Activated CD4-positive, alpha-beta T cell treated with anti-CD3 and anti-CD28 coated beads for 4 hours (primary cell): ENCODE data around the gene MFAP2.

Source experiments
- DNase-seq, 2 donors: peaks; one replicate each; pipeline ENCODE4 v3.0.0-alpha.2; 2020

MFAP2 gene

DNA sequence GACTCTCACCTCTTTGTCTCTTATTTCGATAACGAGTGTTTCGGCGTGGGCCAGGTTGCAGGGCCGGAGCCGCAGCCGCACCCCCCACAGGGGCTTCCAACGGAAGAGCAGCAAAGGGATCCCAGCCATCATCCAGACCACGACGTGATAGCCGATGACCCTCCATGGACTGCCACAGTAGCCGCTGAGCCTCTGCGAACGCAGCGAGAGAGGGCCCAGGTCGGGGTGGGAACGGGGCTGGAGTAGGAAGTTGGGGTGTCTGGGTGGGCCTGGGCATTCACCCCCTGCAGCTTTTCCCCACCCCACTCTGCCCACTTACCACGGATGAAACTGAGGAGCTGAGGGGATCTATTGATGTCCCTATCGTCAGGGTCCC is 24.9 kb upstream of the MFAP2 start:
- DNase-seq, result no peak

DNA sequence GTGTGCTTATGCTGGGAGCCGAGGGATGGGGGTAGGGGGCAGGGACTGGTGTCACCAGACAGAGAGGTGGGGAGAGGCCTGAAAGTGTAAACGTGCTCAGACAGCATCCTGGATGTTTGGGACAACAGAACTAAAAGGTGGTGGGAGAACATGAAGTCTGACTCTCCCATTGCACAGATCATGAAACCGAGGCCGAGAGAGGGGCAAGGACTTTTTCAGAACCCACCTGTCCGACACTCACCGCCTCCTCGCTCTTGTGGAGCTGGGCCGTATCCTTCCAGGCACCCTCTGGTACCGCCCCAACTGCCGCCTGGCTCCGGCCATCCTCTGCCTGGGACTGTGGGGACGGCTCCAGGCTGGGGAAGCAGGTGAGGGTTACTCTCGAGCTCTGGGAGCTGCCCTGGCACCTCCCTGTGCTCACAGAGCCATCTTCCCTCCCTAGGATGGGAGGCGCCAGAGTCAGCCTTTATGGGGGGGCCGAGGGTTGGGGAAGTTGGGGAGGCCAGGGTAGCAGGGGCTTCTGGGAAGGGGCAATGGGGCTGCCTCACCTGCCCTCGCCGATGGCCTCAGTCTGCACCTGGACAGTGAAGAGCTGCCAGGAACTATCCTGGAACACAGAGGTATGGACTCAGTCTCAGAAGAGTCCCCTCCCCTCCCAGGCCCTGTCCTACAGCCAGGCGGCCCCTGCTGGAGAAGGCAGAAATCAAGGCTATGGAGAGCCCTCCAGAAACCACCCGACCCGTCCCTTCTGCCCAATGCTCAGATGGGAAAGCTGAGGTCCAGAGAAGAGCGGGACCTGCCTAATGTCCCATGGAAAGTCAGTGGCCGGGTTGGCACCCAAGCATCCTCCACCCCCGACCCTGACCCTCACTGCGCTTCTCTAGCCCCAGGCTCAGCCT is 24.3 kb upstream of the MFAP2 start:
- no peak for DNase-seq

DNA sequence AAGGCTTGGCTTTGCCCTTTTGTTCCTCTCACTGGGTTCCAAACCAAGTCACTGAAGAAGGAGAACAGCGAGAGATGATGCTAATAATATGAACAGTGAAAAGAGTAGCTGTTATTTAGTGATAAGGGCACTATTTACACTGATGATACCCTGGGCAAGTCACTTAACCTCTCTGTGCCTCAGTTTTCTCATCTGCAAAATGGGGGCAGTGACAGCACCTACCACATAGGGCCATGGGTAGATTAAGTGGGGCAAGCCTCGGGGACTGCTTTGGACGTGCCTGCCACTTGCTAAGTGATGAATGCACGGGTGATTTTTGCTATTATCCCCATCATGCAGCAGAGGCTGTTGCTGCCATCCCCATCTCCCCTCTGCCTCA is 22.1 kb upstream of the MFAP2 start:
- DNase-seq, result no peak

DNA sequence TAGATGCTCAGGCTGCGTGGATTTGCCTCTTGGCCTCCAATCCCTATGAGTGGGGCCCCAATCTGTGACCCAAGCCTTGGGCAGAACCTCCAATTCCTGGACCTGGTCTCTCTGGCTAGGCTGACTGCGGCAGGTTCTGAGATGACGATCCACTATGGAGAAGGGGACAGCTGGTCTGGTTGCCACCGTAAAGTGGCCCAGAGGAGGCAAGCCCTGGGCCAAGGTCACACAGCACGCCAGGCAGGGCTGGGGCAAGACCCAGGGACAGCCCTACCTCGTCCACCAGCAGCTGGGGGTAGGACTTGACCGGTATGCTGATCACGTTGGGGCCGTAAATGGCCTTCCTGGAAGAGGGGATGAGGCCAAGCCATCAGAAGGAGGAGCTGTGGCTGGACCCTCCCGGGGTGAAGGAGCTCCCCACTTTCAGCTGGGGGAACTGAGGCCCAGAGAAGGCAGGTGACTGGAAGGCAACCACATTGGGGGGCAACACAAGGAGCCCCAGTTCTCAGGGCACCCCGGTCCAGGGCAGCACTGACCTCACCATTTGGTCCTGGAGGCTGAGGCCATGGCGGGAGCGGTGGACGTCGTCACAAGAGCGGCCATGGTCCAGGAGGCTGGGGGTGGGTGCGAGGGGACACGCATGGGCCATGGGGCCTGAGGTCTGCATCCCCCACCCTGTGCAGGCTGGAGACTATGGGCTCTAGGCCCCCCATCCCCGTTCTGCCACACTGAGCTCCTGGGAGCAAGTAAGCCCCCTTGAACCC is 21.5 kb upstream of the MFAP2 start:
- no peak for DNase-seq

DNA sequence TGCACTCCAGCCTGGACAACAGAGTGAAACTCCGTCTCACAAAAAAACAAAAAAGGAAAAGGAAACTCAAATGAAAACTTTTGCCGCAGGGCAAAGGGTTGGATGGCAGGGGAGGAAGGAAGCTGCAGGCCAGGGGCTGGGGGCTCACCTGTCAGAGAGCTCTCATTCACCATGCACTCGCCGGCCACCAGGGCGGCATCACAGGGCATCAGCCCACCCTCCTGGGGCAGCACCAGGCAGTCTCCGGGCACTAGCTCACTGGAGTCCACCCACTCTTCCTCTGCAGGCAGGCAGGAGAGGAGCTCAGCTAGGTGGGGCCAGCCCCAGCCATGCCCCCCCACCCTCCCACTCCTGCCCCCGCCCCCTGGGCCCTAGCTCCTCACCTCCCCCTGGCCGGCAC is 19.4 kb upstream of the MFAP2 start:
- DNase-seq, result no peak

DNA sequence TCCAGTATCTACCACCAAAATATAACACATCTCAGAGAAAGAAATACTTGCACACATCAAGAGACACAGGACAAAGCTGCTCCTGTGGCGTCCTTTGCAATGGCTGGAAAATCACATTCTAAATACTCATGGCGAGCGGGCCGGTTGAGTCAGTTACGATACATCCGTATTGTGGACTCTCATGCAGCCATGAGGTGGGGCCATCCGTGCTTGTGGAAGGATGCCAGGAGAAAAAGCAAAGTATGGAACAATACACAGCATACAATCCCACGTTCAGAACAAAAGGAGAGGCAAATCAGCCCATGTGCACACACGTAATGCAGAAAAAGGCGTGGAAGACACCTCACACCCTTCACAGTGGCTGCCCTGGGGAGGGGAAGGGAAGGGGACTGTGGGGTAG is 18.2 kb upstream of the MFAP2 start:
- DNase-seq, result no peak

DNA sequence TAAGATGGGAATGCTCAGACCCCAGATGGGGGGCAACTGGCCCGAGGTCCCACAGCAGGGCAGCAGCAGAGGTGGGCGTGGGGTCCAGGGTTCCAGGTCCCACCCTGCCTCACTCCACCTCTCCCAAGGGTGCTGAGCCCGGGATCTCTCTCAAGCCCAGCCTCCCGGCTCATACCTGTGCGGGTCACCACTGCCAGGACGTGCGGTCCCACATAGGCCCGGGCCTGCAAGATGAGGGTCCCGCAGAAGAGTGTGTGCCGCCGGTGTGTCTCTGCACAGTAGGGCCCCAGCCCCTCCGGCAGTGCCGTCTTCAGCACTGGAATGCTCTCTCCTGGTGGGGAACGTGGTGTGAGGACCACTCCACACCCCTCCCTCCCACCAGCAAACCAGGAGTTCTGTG is 16.4 kb upstream of the MFAP2 start:
- no peak for DNase-seq

DNA sequence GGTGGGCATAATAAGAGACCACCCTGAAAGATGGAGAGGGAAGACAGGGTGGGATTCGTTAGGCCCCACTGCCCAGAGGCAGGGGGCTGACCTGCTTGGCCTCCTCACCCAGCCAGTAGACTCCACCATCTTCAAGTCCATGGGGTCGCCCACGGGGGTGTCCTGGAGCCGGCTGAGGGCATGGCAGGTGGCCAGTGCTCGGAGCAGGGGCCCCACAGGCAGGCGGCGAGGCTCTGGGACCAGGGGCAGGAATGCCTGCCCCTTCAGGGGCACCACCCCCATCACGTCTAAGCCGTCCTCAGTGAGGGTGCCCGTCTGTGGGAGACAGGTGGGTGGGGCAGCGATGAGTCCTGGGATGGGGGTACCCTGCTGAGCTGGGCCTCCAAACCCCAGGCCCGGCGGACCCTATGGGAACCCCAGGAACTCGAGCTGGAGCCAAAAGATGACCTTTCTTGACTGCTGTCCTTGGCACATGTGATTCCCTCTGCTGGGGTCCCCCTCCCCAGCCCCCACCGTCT is 13.2 kb upstream of the MFAP2 start:
- DNase-seq, result no peak

DNA sequence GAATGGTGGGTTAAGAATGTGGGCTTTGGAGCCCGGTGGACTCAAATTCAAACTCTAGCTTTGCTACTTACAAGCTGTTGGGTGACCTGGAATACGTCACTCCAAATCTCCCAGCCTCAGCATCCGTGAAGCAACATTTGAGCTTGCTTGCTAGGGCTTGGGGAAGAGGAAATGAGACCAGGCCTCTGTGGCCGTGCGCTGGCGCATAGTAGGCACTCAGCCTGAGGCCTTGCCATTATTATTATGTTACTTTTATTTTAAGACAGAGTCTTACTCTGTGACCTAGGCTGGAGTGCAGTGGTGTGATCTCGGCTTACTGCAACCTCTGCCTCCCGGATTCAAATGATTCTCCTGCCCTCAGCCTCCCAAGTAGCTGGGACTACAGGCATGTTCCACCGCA is 12.3 kb upstream of the MFAP2 start:
- no peak for DNase-seq

DNA sequence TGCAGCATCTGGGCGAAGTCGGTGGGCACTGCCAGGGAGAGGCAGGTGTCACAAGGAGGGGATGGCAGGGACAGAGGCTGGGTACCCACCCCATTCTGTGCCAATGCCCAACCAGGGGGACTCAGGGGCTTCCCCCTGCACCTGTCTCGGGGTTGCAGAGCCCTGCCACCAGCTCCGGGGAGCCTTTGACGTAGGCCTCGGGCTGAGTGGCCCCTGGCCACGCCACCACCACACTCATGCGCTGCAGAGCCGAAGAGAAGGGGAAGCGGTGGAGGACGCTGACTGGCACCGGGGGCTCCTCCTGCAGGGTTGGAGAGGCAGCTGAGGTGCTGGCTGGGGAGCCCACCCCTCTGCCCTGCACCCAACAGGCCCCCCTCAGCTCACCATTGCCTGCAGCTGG is 11.7 kb upstream of the MFAP2 start:
- no peak for DNase-seq

DNA sequence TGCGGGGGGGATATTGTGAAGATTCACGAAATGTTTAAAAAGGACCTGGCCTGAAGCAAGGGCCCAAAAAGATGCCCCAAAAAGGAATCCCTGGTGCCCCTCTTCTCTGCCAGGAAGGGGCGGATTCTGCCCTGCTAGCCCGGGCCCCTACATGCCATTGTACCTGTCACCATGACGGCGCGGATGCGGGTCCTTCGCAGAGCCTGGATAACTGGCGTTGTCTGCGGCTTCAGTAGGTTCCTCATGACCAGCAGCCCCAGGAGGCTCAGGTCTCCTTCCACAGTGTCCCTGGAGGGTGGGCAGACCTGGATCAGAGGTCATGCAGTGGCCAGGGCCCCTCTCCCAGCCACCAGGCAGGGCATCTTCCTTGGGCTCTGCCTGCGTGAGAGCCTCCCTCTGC is 11.2 kb upstream of the MFAP2 start:
- no peak for DNase-seq

DNA sequence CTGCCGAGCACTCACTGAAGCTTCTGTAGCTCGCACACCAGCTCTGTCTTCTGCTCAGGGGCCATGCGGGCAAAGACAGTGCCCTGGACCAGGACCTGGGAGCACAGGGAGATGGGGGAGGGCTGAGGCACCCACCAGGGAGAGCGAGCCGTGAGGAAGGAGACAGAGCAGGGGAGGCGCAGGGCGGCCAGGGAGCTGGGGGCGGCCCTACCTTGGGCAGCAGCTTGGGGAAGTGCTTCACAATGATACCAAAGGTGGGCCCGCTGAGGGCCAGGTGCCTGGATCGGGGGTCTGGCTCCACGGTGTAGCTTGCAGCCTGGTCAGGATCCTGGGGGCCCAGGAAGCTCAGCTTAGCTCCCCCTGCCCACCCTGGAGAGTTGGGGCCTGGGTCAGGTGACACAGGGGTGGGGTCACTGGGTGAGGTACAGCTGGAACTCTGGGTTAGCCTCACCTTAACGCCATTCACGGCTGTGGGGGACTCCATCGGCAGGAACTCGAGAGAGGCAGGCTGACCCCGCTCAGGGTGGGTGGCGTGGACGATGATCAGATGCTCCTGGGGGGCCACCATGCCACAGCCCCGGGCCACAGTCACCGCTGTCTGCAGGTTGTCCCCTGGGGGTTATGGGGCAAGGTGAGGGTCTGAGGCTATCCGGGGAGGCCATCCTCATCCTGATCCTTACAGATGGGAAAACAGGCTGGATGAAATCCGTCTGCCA is 9.4 kb upstream of the MFAP2 start:
- no peak for DNase-seq

DNA sequence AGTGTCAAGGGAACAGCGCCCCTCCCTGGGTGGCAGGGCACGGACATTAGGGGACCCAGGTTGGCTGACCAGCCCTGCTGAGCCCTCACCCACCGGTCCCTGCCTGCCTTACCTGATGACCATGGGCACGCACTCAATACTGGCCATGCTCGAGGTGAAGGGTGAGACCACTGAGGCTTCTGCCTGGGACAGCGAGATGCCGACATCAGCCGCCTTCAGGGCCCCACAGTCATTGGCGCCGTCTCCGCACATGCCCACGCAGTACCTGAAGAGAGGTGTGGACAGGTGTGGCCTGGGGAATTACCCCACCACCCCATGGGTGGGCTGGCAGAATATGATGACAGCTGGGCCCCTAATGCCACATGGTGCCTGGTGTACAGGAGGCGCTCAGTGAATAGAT is 7.8 kb upstream of the MFAP2 start:
- no peak for DNase-seq

DNA sequence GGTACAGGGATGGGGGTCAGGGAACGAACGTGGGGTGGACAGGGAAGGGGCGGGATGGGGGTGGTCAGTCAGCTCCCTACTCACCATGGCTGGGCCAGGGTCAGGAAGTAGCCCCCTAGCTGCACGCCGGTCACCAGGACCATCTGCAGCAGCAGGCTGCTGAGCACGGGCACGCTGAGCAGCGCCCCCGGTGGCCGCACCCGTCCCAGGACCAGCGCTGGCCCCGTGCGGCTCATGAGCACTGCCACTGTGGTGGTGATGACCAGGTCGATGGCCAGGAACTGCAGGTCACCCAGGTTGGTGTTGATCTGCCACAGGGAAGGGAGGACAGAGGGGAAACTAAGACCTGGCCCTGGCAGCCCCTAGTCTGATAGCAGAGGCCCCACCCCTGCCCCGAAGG is 6.5 kb upstream of the MFAP2 start:
- no peak for DNase-seq

DNA sequence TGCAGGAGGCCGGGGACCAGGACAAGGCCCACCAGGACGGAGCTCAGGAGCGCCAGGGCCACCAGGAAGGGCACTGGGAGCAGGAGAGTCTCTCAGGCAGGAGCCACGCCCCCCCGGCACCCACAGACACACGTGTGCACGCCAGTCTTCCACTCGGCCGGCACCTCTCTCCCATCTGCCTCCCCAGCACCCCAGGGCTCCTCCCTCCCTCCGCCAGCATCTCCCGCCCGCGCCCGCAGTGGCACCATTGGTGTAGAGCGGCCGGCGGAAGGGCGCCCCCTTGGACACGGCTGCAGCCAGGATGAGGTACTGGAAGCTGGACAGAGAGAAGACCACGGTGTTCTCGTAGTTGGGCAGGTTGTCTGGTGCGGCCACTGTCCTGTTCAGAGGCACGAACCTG is 6.1 kb upstream of the MFAP2 start:
- no peak for DNase-seq

DNA sequence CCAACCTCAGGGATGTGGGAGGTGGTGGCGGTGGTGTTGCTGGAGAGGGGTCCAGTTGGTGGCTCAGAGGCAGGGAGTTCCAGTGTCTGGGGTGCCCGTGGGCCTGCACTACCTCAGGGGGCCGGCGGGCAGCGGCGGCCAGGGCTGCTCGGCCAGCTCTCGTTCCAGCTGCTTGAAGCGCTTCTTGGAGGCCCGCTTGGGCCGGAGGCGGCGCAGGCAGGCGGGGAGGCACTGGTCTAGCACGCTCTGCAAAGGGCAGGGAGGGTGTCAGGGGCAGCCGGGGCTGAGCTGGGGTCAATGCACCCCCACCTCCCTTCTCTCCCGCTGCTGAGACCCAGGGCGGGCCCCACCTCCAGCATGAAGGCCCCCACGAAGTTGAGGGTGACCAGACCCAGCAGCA is 5.7 kb upstream of the MFAP2 start:
- no peak for DNase-seq

DNA sequence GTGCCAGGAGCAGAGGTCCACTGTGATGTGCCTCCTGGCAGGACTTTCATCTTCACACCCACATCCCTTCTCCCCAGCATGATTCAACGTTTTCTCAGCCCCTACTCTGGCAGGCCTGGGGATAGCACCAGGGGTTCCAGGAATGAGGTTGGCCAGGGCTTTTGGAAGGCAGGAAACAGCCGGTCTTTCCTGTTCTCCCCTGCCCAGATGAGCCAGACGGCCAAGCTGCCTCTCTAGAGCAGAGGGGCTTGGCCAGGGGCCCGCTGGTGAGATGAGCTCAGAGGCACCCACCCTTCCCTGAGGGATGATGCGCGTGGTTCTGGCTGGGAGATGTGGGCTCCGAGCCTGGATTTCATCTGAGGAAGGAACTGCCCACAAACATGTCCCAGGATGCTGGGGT is 4.3 kb upstream of the MFAP2 start:
- no peak for DNase-seq

DNA sequence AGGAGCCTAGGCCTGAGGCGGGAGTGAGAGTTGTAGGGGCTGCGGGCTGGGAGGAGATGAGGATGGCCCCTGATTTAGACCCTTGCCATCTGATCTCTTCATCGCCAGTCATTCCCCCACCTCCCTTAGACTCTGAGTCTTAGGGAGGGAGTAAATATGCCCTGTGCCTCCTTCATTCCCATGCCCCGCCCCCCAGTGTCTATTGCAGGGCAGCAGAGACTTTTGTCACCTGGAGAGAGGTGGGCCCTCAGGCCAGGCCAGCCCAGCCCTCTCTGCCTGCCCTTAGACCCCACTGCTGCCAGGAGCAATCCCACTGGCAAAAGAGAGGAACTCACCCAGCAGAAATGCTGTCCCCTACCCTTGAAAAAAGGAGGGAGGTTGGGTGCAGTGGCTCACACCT is 3.2 kb upstream of the MFAP2 start:
- no peak for DNase-seq

DNA sequence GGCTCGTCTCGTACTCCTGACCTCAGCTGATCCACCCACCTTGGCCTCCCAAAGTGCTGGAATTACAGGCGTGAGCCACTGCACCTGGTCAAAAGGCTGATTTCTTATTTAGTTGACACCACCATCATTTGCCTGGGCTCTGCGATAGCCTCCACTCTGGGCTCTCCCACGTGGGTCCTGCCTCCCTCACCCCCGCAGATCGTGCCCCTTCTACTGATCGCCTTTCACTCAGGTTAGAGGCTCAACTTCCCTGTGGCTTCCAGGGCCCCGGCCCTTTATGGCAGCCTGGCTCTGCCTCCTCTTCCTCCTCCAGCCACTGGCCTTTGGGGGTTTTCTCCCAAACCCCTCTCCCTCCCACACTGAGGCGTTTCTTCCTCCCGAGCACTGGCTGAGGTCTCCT is 2.5 kb upstream of the MFAP2 start:
- no peak for DNase-seq

DNA sequence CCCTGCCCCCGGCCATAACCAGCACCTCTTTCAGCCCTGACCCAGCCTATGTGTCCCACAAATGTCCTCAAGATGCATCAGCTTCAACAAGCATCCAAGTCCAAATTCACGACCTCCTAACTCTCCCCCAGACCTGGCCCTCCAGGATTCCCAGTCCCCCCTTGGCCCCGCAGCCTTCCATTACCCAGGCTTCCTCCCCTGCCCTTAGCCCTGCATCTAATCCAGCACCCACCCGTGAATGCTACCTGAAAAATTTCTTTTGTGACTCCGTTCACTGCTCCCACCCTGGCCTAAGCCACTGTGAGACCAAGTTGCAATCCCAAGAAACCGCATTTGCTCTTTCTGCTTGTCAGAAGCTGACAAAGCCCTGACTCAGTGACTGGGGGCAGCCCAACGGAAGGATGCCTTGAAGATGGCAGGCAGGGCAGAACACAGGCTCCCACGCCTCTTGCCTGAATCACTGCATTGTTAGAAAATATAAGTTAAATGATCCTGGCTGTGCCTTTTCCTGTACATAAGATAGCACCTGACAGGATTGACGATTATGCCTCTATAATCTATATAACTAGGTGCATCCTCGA is 939 bp upstream of the MFAP2 start:
- no peak for DNase-seq

DNA sequence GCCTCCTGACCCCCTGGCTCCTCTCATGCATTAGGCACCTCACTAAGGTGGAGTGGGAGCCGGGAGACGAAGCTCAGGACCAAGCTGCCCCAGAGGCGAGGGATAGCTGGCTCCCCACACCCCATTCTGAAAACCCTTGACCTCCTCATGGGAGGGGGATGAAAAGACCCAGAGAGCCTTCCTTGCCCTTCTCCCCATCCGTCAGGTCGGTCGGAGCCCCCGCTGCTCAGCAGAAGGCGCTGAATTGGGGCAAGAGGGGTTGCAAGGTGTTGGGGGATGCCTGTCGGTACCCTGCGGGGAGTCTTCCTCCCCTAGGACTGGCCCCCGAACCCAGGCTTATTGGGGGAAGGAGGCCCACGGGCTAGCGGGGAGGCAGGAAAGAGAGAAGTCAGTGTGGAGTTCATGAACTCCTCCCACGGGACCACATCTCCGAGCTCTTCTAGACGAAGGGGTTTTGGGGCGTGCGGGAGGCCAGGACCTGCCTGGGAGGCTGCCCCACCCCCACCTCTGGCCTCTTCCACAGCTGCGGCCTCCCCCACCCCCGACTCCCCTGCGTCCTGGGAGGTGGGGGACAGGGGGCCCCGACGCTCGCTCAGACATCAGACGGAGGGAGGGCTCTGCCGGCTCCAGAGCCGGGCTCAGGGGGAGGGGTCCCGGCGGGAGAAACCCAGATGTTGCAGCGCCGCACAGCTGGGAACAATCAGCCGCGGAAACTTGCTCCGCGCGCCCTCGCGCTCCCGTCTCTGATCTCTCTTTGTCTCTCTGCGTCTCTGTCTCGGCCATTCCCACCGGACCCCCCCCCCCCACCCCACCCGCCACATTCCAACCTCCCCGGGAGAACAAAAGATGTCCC is 719 bp downstream of the MFAP2 start:
- DNase-seq, result no peak
